Activated CD8-positive, alpha-beta memory T cell treated with anti-CD3 and anti-CD28 coated beads, Interleukin-2, amount 50 U/mL, for 48 hours (primary cell): ENCODE data around the gene KAT6B.
"Not testable (repeated sequence)": the region's sequence is repeated elsewhere in the genome, so short reads cannot be mapped to it uniquely, and the experiment has no call there.

Experiments
- DNase-seq: peaks from one replicate; pipeline ENCODE4 v3.0.0-alpha.2; 2020

Gene KAT6B

DNA sequence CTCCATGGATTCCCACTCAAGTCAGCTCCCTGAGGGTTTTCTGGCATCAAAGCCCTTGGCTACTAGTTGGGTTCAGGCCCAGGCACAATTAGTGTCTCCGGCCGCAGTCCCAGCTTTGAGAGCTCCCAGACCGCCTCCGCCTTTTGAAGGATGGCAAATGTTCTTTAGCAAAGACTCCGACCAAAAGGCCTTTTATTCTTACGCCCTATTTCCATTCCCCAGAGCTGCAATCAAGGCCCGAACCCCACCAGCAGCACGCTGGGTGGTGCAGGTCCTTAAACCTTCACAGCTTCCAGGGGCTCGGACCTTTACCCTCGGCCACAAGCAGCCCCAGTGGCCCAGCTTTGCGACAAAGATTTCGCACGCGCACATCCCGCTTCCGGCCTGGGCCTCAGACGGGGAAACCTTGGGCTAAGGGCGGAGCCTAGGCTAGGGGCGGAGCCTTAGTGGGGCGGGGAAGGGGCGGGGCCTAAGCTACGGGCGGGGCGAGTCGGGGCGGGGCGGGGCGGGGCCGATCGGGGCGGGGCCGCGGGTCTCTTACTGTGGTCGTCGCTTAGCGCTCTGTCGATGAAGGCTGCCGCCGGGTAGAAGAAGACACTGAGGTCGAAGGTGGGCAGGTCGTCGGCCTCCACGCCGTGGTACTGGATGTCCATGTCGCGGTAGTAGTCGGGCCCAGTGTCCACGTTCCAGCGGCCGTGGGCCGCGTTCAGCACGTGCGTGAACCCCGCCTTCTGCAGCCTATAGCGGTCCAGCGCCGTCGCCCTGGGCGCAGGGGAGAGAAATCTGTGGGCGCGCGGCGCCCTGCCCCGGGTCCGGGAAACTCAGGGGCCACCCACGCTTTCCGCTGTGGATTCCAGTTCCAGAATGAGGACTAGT, 217.1 kb downstream of the KAT6B start:
- DNase-seq = peak; percentile 81

DNA sequence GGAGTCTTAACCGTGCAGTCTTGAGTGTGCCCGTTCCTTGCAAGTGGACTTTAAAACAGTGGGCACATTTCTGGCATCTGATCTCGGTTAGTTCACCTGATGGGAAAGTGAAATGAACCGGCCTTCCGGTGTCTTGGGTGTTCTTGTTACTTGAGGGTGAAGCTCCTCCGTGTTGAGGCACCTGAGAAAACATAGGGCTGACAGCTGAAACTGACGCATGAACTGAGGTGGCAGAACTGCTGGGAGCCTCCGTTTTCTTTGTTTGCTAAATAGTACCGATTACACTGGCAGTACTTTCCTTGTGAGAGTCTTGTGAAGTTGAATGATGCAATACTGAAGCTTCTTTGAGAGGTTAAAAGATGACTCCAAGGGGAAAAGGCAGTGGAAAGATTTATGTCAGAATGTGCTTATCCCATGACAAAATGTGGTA, 222.3 kb downstream of the KAT6B start:
- no peak for DNase-seq

GRCh38 chr10:75049316-75050148, 223.1 kb downstream of the KAT6B start:
- peak; percentile 25 for DNase-seq

DNA sequence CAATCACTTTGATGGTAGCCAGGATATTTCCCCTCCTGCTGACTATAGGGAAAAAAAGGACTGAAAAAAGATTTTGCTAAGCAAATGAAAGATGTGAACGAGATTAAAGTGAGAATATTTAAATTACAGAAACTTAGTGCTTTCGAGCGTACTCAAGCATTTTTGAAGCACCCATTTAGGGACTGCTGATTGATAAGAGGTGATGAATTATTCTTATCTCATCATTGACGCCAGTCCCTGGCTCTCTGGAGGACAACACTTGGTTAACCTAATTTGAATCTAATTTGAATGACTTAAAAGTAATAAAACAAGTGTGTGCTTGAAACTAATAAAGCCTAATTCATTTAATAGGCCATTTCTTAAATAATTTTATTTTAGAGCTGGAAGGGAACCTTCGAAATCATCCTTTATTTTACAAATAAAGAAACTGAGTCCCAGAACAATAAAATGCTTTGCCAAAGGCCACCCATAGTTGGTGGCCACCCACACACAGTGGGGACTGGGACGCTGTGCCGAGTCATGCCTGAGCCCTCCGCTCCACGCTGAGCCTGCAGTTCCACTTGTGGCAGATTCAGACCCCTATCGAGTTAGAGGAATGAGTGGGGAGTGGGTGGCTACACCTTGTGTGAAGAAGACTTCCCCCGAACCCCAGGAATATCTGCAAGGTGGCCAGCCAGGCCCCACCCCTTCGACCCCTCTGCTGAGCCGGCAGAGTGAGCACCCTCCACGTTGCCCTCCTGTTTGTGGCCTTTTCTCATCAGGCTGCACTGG, 223.9 kb downstream of the KAT6B start:
- no peak for DNase-seq

- DNase-seq = no peak
These were observed 224.9 kb downstream of the KAT6B start for GRCh38 chr10:75051308-75051707.

- DNase-seq = not testable (repeated sequence)
These were observed 229.6 kb downstream of the KAT6B start for GRCh38 chr10:75055896-75056406.

- no peak for DNase-seq
These were observed 231.3 kb downstream of the KAT6B start for GRCh38 chr10:75057680-75058079.

- DNase-seq = no peak
These were observed 231.8 kb downstream of the KAT6B start for GRCh38 chr10:75058161-75058560.

GRCh38 chr10:75061709-75062505, 235.5 kb downstream of the KAT6B start:
- DNase-seq = no peak

GRCh38 chr10:75062506-75063299, 236.3 kb downstream of the KAT6B start:
- no peak for DNase-seq

- DNase-seq = no peak
These were observed 237.2 kb downstream of the KAT6B start for GRCh38 chr10:75063461-75064230.

GRCh38 chr10:75065076-75065475, 238.7 kb downstream of the KAT6B start:
- DNase-seq = no peak

DNA sequence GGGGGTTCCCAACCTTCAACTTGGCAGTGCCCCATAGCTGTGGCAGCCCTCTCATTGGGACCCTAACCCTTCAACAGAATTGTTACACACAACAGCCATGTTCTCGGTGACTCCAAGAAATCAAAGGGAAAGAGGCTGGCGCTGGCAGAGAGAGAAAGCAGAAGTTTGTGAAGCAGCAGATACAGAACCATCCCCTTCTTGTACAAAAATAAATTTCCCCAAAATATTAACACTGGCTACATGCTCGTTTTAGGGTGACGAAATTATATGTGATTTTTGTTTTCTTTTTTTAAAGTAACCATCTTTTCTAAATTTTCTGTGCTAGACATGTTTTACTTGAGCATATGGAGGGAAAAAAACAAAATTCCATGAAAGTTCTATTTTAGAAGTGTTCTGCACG, 239.9 kb downstream of the KAT6B start:
- no peak for DNase-seq

GRCh38 chr10:75067272-75067671, 240.9 kb downstream of the KAT6B start:
- DNase-seq = no peak

DNA sequence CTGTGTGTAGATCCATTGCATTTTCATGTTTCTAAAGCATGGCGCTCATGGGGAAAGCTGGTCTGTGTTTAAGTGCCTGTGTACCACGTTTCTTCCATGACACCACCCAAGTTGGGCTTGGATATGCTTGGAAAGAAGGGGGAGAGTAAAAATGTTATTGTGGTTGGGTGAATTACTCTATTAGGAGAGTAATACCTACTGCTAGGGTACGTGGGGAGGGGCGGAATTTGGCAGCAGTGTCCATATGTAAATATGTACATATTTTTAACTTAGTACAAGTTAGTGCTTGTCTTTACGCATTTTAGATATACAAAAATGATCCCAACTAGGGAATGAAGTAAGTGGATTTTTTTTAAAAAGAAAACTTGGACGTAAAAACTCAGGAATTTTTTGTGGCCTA, 242.1 kb downstream of the KAT6B start:
- no peak for DNase-seq

GRCh38 chr10:75070476-75070875, 244.1 kb downstream of the KAT6B start:
- no peak for DNase-seq

GRCh38 chr10:75070961-75071428, 244.6 kb downstream of the KAT6B start:
- no peak for DNase-seq

- no peak for DNase-seq
These were observed 245.4 kb downstream of the KAT6B start for GRCh38 chr10:75071756-75072155.

GRCh38 chr10:75072727-75073126, 246.3 kb downstream of the KAT6B start:
- DNase-seq = no peak

- DNase-seq = no peak
These were observed 247.0 kb downstream of the KAT6B start for GRCh38 chr10:75073442-75073841.
